Lower leg skin (tissue), 3 donors: ENCODE data around the gene SELENOO.

Source experiments
- CTCF ChIP-seq, 3 donors: fragments of 450-650 bp; IDR thresholded peaks; one replicate each; pipeline ENCODE4 v1.5.1; 2016; ENCODE audit warnings: antibody characterized with exemption in 3 of 3, mild to moderate bottlenecking in 3 of 3, moderate library complexity in 2 of 3
- POLR2A ChIP-seq, 2 donors: fragments of 450-650 bp; IDR thresholded peaks; one replicate each; pipeline ENCODE4 v1.6.1; 2016 to 2017; ENCODE audit warnings: antibody characterized with exemption in 2 of 2, mild to moderate bottlenecking in 1 of 2, moderate library complexity in 1 of 2

- no peak for TF ChIP-seq CTCF (IDR thresholded peaks at IDR 0.05)
- no peak for TF ChIP-seq POLR2A (IDR thresholded peaks at IDR 0.05)
These were observed 2.2 kb upstream of the SELENOO start for GRCh38 chr22:50198624-50199017.
